ENCODE measurements around the gene ZNF628. TPM values are rescaled to one million over a fixed set of nuclear protein-coding genes. Genes with fewer than 3 reads are reported as not detected.

ZNF628 gene
- total and polyA plus RNA-seq, 2 donors (not counting 1 experiment from before 2014, with no cell fraction given): 0.49 to 1.3 TPM

GRCh38 chr19:55449469-55449868, 26.9 kb upstream of the ZNF628 start:
- Histone ChIP-seq H3K4me3 (replicated peaks in 1 of 4; ENCODE audit: control extremely low read depth in 1 of 4, insufficient read depth in 1 of 4, low read depth in 3 of 4, low read length in 4 of 4) (no peak overlapping the region), H3K79me2 (ENCODE audit: control insufficient read depth, insufficient read depth, low read length) (no peaks in the 10 kb centered on the region), H3K27ac (ENCODE audit: insufficient read depth, low read length) (no peak overlapping the region), H4K20me1 (ENCODE audit: control insufficient read depth, extremely low read depth, insufficient read depth, low read length) (no peaks in the 10 kb centered on the region), H3K36me3 (ENCODE audit: control insufficient read depth, insufficient read depth, low read length) (no peaks in the 10 kb centered on the region), H2AFZ (ENCODE audit: low read length) (no peak overlapping the region), H3K27me3 (ENCODE audit: control insufficient read depth, insufficient read depth, low read length) (peaks cover 26% of the 10 kb centered on the region), H3K9me3 (ENCODE audit: control insufficient read depth, insufficient read depth, low read depth, low read length) (no peaks in the 10 kb centered on the region), H3K4me2 (ENCODE audit: extremely low read depth, insufficient read depth, low read length) (no peak overlapping the region), H3K4me1 (ENCODE audit: control insufficient read depth, extremely low read depth, insufficient read depth, low read length) (no peaks in the 10 kb centered on the region), H3K9ac (ENCODE audit: insufficient read depth, low read length) (no peak overlapping the region)
- TF ChIP-seq CTCF (conservative IDR thresholded peaks at IDR 0.05 in 1 of 2, IDR thresholded peaks at IDR 0.05 in 1 of 2; ENCODE audit: low read depth in 1 of 2, low read length in 2 of 2) (no peak), EZH2 (IDR thresholded peaks at IDR 0.05; ENCODE audit: low read length, missing control alignments) (no peak)
- no peak for DNase-seq (ENCODE audit: low read depth in 2 of 2)

- H3K4me2 ChIP-seq (ENCODE audit: extremely low read depth, insufficient read depth, low read length): no peak overlapping the region
These were observed 25.1 kb upstream of the ZNF628 start for GRCh38 chr19:55451163-55451964.

More at GRCh38 chr19:55451163-55451964, 25.1 kb upstream of the ZNF628 start:
- Histone ChIP-seq H4K20me1 (ENCODE audit: control insufficient read depth, extremely low read depth, insufficient read depth, low read length) (no peaks in the 10 kb centered on the region), H3K27me3 (ENCODE audit: control insufficient read depth, insufficient read depth, low read length) (peaks cover 18% of the 10 kb centered on the region), H3K9ac (ENCODE audit: insufficient read depth, low read length) (no peak overlapping the region), H3K4me3 (replicated peaks in 1 of 4; ENCODE audit: control extremely low read depth in 1 of 4, insufficient read depth in 1 of 4, low read depth in 3 of 4, low read length in 4 of 4) (no peak overlapping the region), H2AFZ (ENCODE audit: low read length) (no peak overlapping the region), H3K9me3 (ENCODE audit: control insufficient read depth, insufficient read depth, low read depth, low read length) (no peaks in the 10 kb centered on the region), H3K4me1 (ENCODE audit: control insufficient read depth, extremely low read depth, insufficient read depth, low read length) (no peaks in the 10 kb centered on the region), H3K79me2 (ENCODE audit: control insufficient read depth, insufficient read depth, low read length) (no peaks in the 10 kb centered on the region), H3K27ac (ENCODE audit: insufficient read depth, low read length) (no peak overlapping the region), H3K36me3 (ENCODE audit: control insufficient read depth, insufficient read depth, low read length) (peaks cover 2% of the 10 kb centered on the region)
- TF ChIP-seq EZH2 (IDR thresholded peaks at IDR 0.05; ENCODE audit: low read length, missing control alignments) (peak; percentile 97), CTCF (conservative IDR thresholded peaks at IDR 0.05 in 1 of 2, IDR thresholded peaks at IDR 0.05 in 1 of 2; ENCODE audit: low read depth in 1 of 2, low read length in 2 of 2) (no peak)
- no peak for DNase-seq (ENCODE audit: low read depth in 2 of 2)

All from fibroblast of lung (primary cell).